Measurements from ENCODE around the gene LTBP1.
"Not testable (repeated sequence)": the region's sequence is repeated elsewhere in the genome, so short reads cannot be mapped to it uniquely, and the experiment has no call there.

LTBP1 gene

GRCh38 chr2:33047939-33048338 lies 101.2 kb downstream of the LTBP1 start:
- no peak for DNase-seq (ENCODE audit: low spot score)

- no peak for DNase-seq (ENCODE audit: low spot score)
These were observed 105.0 kb downstream of the LTBP1 start for GRCh38 chr2:33051586-33052360.

- no peak for DNase-seq (ENCODE audit: low spot score)
These were observed 105.6 kb downstream of the LTBP1 start for GRCh38 chr2:33052361-33052735.

DNA sequence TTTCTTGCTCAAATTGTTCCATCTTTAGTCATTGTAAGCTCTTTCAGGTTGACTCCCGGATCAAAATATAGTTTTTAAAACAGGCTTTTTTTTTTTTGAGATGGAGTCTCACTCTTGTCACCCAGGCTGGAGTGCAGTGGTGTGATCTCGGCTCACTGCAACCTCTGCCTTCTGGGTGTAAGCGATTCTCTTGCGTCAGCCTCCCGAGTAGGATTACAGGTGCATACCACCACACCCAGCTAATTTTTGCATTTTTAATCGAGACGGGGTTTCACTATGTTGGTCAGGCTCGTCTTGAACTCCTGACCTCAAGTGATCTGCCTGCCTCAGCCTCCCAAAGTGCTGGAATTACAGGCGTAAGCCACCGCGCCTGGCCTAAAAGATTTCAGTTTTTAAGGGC lies 106.0 kb downstream of the LTBP1 start:
- not testable (repeated sequence) for DNase-seq (ENCODE audit: low spot score)

GRCh38 chr2:33056170-33056569 lies 109.4 kb downstream of the LTBP1 start:
- DNase-seq (ENCODE audit: low spot score) = no peak

GRCh38 chr2:33057307-33058028 lies 110.7 kb downstream of the LTBP1 start:
- DNase-seq (ENCODE audit: low spot score) = not testable (repeated sequence)

- DNase-seq (ENCODE audit: low spot score) = no peak
These were observed 112.1 kb downstream of the LTBP1 start for GRCh38 chr2:33058716-33059470.

GRCh38 chr2:33059471-33060156 lies 112.9 kb downstream of the LTBP1 start:
- no peak for DNase-seq (ENCODE audit: low spot score)

GRCh38 chr2:33060405-33060804 lies 113.7 kb downstream of the LTBP1 start:
- DNase-seq (ENCODE audit: low spot score) = no peak

- no peak for DNase-seq (ENCODE audit: low spot score)
These were observed 116.0 kb downstream of the LTBP1 start for GRCh38 chr2:33062665-33063250.

- DNase-seq (ENCODE audit: low spot score) = no peak
These were observed 117.6 kb downstream of the LTBP1 start for GRCh38 chr2:33064349-33064801.

DNA sequence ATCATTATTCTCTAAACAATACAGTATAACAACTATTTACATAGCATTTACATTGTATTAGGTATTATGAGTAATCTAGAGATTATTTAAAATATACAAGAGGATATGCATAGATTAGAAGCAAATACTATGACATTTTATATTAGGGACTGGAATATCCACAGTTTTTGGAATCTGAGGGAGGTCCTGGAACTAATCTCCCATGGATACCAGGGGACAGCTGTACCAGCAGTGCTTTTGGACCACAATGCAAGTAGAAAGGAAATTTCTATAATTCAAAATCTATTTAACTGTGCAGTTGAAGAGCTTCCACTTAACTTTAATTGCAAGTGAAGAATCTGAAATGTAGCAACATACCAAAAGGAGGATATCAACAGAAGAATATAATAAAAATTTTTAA lies 120.8 kb downstream of the LTBP1 start:
- DNase-seq (ENCODE audit: low spot score) = no peak

- DNase-seq (ENCODE audit: low spot score) = peak; percentile 76
These were observed 121.5 kb downstream of the LTBP1 start for GRCh38 chr2:33068261-33068660.

DNA sequence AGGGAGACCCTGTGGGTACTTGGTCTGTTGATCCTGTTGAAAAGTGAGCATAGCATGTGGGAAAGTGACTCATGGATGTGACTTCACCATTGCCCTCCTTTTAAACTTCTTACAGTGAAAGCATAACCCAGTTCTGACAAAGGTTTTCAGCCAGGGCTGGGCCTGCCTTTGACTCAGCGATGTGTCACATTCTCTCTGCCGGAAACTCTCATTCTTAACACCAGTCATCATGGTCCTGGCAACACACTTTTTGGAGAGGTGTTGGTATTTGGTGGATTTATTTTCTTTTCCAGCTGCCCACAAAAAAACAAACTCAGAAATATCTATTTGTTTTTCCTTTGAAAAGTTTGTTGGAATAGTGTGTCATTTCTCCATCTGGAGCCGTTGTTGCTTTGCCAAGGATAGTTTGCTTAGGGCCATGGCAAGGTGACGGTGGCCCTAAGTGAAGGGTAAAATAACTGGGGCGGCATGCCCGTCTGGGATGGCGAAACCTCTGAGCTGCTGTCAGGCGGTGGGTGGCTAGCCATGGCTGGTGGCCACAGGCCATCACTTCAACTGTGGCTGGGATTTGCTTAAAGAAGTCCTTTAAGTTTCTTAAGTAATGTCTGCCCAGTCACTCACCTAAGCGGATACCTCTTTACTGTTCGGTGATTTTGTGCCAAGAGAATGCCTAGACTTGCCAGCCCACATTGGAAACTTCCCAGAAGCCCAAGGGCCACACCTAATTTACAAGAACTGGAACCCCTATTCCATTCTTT lies 123.3 kb downstream of the LTBP1 start:
- peak; percentile 99 for DNase-seq (ENCODE audit: low spot score)

DNA sequence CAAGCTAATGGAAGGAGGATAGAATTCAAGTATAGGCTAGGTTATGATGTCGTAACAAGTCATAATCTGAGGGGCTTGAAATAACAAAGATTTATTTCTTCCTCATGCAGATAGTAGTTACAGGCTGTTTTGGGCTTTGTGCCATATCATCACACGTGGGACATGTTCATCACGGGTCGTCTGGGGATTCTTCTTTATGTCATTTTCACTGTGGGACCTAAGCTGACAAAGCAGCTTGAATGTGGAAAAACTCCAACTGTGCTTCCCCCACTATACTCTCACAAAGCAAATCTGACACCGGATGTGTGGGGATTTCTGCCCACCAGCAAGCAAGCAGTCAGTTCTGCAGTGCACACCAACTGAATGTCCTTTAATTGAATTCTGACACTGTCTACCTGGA lies 124.8 kb downstream of the LTBP1 start:
- DNase-seq (ENCODE audit: low spot score) = no peak

DNA sequence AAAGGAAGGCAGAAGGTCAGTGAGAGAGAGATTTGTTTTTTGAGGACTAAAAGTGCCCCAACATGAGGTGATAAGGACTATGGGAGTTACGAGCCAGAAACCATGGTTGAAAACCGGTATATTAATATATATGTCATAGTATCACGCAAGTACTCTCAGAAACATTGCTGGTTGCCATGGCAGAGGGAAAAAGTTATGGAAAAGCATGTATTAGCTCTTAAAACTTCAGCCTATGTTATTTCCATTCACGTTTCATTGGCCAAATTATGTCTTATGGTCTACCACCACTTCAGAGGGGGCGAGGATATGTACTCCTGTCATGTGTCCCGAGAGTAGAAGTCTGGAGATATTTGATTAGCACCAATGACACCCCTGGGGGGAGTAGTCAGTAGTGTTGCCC lies 125.9 kb downstream of the LTBP1 start:
- no peak for DNase-seq (ENCODE audit: low spot score)

- DNase-seq (ENCODE audit: low spot score) = no peak
These were observed 126.3 kb downstream of the LTBP1 start for GRCh38 chr2:33073018-33073417.

- no peak for DNase-seq (ENCODE audit: low spot score)
These were observed 127.4 kb downstream of the LTBP1 start for GRCh38 chr2:33074197-33074596.

DNA sequence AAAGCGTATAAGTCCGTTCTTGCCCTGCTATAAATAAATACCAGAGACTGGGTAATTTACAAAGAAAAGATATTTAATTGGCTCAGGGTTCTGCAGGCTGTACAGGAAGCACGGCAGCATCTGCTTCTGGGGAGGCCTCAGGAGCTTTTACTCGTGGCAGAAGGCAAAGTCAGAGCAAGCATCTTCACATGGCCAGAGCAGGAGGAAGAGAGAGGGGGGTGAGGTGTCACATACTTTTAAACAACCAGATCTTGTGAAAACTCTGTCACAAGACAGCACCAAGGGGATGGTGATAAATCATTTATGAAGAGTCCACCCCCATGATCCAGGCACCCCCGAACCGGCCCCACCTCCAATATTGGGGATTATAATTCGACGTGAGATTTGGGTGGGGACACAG lies 130.6 kb downstream of the LTBP1 start:
- no peak for DNase-seq (ENCODE audit: low spot score)

DNA sequence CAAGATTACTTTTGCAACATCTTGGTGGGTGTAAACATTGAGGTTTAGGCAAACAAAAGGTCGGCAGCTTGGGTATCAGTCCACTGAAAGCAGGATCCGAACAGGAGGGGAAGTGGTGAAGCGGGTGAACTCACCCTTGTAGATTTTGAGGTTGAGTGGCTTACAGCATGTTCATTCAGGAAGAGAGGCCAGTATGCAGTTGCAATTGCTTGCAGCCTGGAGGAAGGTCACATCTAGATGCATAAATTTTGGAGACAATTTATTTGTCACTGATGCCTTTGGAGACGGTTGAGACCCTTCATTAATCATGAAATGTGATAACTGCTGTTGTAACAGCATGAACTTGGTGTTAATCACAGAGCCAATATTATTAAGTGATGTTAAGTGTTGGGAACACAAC lies 131.1 kb downstream of the LTBP1 start:
- DNase-seq (ENCODE audit: low spot score) = no peak

GRCh38 chr2:33081691-33082090 lies 134.9 kb downstream of the LTBP1 start:
- no peak for DNase-seq (ENCODE audit: low spot score)
